Urinary bladder (tissue), 4 donors: ENCODE results near the gene TMA7B. TPM values are rescaled to one million over a fixed set of nuclear protein-coding genes. Genes with fewer than 3 reads are reported as not detected.

ENCODE experiments used
- DNase-seq: peaks from one replicate; pipeline ENCODE4 v3.0.0-alpha.2; 2015; ENCODE audit errors: extremely low spot score
- H3K27ac ChIP-seq: one replicate; pipeline ENCODE4 v1.5.1; 2013; ENCODE audit warnings: low read depth, mild to moderate bottlenecking, moderate library complexity
- H3K36me3 ChIP-seq: one replicate; pipeline ENCODE4 v1.6.1; 2013; ENCODE audit warnings: mild to moderate bottlenecking, moderate library complexity; ENCODE audit not compliant: insufficient read depth
- H3K4me1 ChIP-seq: one replicate; pipeline ENCODE4 v1.6.1; 2013; ENCODE audit warnings: mild to moderate bottlenecking, moderate library complexity; ENCODE audit not compliant: insufficient read depth
- H3K4me3 ChIP-seq: one replicate; pipeline ENCODE4 v1.5.1; 2013; ENCODE audit warnings: low read depth, low read length
- WGBS: extraction: QIAGEN DNeasy Blood & Tissue Kit; methylation state at CpG from one replicate; pipeline ENCODE4 v1.1.7; 2013; 5-methylcytosine and 5-hydroxymethylcytosine counted together
- polyA plus RNA-seq: library from polyadenylated mRNA; stranded (reverse); fragments of 200-250 nt; gene quantifications from one replicate; pipeline ENCODE4 v1.2.3, GENCODE V29; 2013
- total RNA-seq: library from RNA; depleted of rRNA; stranded (reverse); fragments of >200 nt; gene quantifications from one replicate; pipeline ENCODE4 v1.2.3, GENCODE V29; 2014
- donor health status: healthy with polysubstance abuse.
- donor health status: healthy.

TMA7B gene
- total and polyA plus RNA-seq, 2 donors: 0.26 TPM; not detected in 1

- peak; percentile 35 for DNase-seq
- 66% methylated on average over 8 of the region's 8 CpGs for WGBS
- Histone ChIP-seq H3K27ac (no peak overlapping the region), H3K36me3 (no peaks in the 10 kb centered on the region), H3K4me3 (no peak overlapping the region), H3K4me1 (peaks cover 1% of the 10 kb centered on the region)
Measured at GRCh38 chr22:39925909-39926679, 34.1 kb upstream of the TMA7B start.

- Histone ChIP-seq H3K36me3 (no peaks in the 10 kb centered on the region), H3K4me1 (peaks cover 1% of the 10 kb centered on the region), H3K27ac (no peak overlapping the region), H3K4me3 (no peak overlapping the region)
- no peak for DNase-seq
- WGBS: 55% methylated on average over 5 of the region's 5 CpGs
Measured at GRCh38 chr22:39926753-39927152, 33.4 kb upstream of the TMA7B start.

- no peak overlapping the region for H3K27ac ChIP-seq
- H3K4me3 ChIP-seq: peak overlapping the region; percentile 3
Measured at GRCh38 chr22:39927544-39927943, 32.7 kb upstream of the TMA7B start.

GRCh38 chr22:39928536-39929520 is 31.4 kb upstream of the TMA7B start:
- WGBS: 76% methylated on average over 4 of the region's 4 CpGs
- no peak overlapping the region for H3K27ac ChIP-seq
- H3K4me3 ChIP-seq: no peak overlapping the region
- no peaks in the 10 kb centered on the region for H3K4me1 ChIP-seq
- DNase-seq: no peak
- no peaks in the 10 kb centered on the region for H3K36me3 ChIP-seq

More at GRCh38 chr22:39927544-39927943, 32.7 kb upstream of the TMA7B start:
- 46% methylated on average over 7 of the region's 7 CpGs for WGBS
- peaks cover 1% of the 10 kb centered on the region for H3K4me1 ChIP-seq
- no peak for DNase-seq
- no peaks in the 10 kb centered on the region for H3K36me3 ChIP-seq

GRCh38 chr22:39931251-39931650 is 28.9 kb upstream of the TMA7B start:
- Histone ChIP-seq H3K36me3 (no peaks in the 10 kb centered on the region), H3K27ac (no peak overlapping the region), H3K4me1 (no peaks in the 10 kb centered on the region), H3K4me3 (no peak overlapping the region)
- 73% methylated on average over 2 of the region's 2 CpGs for WGBS
- DNase-seq: no peak

GRCh38 chr22:39932166-39932565 is 28.0 kb upstream of the TMA7B start:
- 78% methylated on average over 2 of the region's 2 CpGs for WGBS
- Histone ChIP-seq H3K27ac (no peak overlapping the region), H3K4me1 (no peaks in the 10 kb centered on the region), H3K4me3 (no peak overlapping the region), H3K36me3 (no peaks in the 10 kb centered on the region)
- no peak for DNase-seq

- no peak for DNase-seq
- H3K36me3 ChIP-seq: no peaks in the 10 kb centered on the region
- no peaks in the 10 kb centered on the region for H3K4me1 ChIP-seq
- WGBS: 72% methylated on average over 7 of the region's 7 CpGs
- H3K27ac ChIP-seq: no peak overlapping the region
- no peak overlapping the region for H3K4me3 ChIP-seq
Measured at GRCh38 chr22:39932918-39933649, 27.1 kb upstream of the TMA7B start.

GRCh38 chr22:39933741-39934140 is 26.5 kb upstream of the TMA7B start:
- no peak overlapping the region for H3K27ac ChIP-seq
- 92% methylated on average over 8 of the region's 8 CpGs for WGBS
- H3K4me1 ChIP-seq: no peaks in the 10 kb centered on the region
- no peak overlapping the region for H3K4me3 ChIP-seq
- H3K36me3 ChIP-seq: no peaks in the 10 kb centered on the region
- DNase-seq: no peak

GRCh38 chr22:39935116-39935515 is 25.1 kb upstream of the TMA7B start:
- Histone ChIP-seq H3K36me3 (no peaks in the 10 kb centered on the region), H3K27ac (no peak overlapping the region), H3K4me3 (no peak overlapping the region), H3K4me1 (no peaks in the 10 kb centered on the region)
- DNase-seq: no peak
- 72% methylated on average over 4 of the region's 4 CpGs for WGBS

- DNase-seq: no peak
- no peak overlapping the region for H3K27ac ChIP-seq
- no peaks in the 10 kb centered on the region for H3K4me1 ChIP-seq
- H3K4me3 ChIP-seq: no peak overlapping the region
- H3K36me3 ChIP-seq: no peaks in the 10 kb centered on the region
- WGBS: 62% methylated on average over 6 of the region's 6 CpGs
Measured at GRCh38 chr22:39935612-39936011, 24.6 kb upstream of the TMA7B start.

GRCh38 chr22:39936523-39937145 is 23.6 kb upstream of the TMA7B start:
- Histone ChIP-seq H3K27ac (no peak overlapping the region), H3K36me3 (no peaks in the 10 kb centered on the region), H3K4me1 (no peaks in the 10 kb centered on the region), H3K4me3 (no peak overlapping the region)
- DNase-seq: no peak
- 69% methylated on average over 6 of the region's 6 CpGs for WGBS

- H3K36me3 ChIP-seq: no peaks in the 10 kb centered on the region
- 83% methylated on average over 3 of the region's 3 CpGs for WGBS
- H3K4me1 ChIP-seq: no peaks in the 10 kb centered on the region
- H3K27ac ChIP-seq: no peak overlapping the region
- H3K4me3 ChIP-seq: no peak overlapping the region
- no peak for DNase-seq
Measured at GRCh38 chr22:39937906-39938305, 22.3 kb upstream of the TMA7B start.

- Histone ChIP-seq H3K4me1 (no peaks in the 10 kb centered on the region), H3K27ac (no peak overlapping the region), H3K4me3 (no peak overlapping the region), H3K36me3 (no peaks in the 10 kb centered on the region)
- no peak for DNase-seq
- WGBS: 80% methylated on average over 14 of the region's 14 CpGs
Measured at GRCh38 chr22:39938509-39939111, 21.6 kb upstream of the TMA7B start.
